Tibial nerve (tissue), 4 donors: ENCODE measurements around the gene SH3RF2. TPM values are rescaled to one million over a fixed set of nuclear protein-coding genes. Genes with fewer than 3 reads are reported as not detected.

ENCODE experiments used
- DNase-seq, 2 donors: peaks; one replicate each; pipeline ENCODE4 v3.0.0-alpha.2; 2019; ENCODE audit warnings: low spot score in 2 of 2
- H3K27ac ChIP-seq, 4 donors: fragments of 200-600 bp; sonication (generic) in 3 of 4; one replicate each; pipeline ENCODE4 v1.5.1; 2017 to 2019; ENCODE audit warnings: mild to moderate bottlenecking in 1 of 4
- H3K27me3 ChIP-seq, 2 donors: fragments of 200-600 bp; sonication (generic) in 1 of 2; one replicate each; pipeline versions ENCODE4 v1.5.1 to v1.6.0; 2017 to 2019
- H3K36me3 ChIP-seq, 3 donors: fragments of 200-600 bp; sonication (generic); one replicate each; pipeline ENCODE4 v1.5.1; 2018 to 2019
- H3K4me1 ChIP-seq, 4 donors: fragments of 200-600 bp; sonication (generic) in 3 of 4; one replicate each; pipeline ENCODE4 v1.5.1; 2017 to 2019
- H3K4me3 ChIP-seq, 4 donors: fragments of 200-600 bp; sonication (generic) in 3 of 4; one replicate each; pipeline ENCODE4 v1.5.1; 2017 to 2019; ENCODE audit warnings: mild to moderate bottlenecking in 1 of 4, moderate library complexity in 1 of 4
- H3K9me3 ChIP-seq, 4 donors: fragments of 200-600 bp; sonication (generic) in 3 of 4; one replicate each; pipeline ENCODE4 v1.5.1; 2017 to 2019
- CTCF ChIP-seq, 5 experiments: fragments of 200-600 bp in 3 of 5; fragments of 450-650 bp in 2 of 5; sonication (generic) in 3 of 5; IDR thresholded peaks; one replicate each; pipeline ENCODE4 v1.5.1; 2016 to 2019; ENCODE audit warnings: antibody characterized with exemption in 5 of 5, mild to moderate bottlenecking in 3 of 5, moderate library complexity in 2 of 5
- EP300 ChIP-seq, 2 donors: sonication (generic); formaldehyde crosslinking; IDR thresholded peaks; one replicate each; pipeline ENCODE4 v1.6.1; 2017; ENCODE audit warnings: antibody characterized with exemption in 2 of 2, mild to moderate bottlenecking in 1 of 2
- POLR2A ChIP-seq, 2 donors: fragments of 450-650 bp; IDR thresholded peaks; one replicate each; pipeline ENCODE4 v1.6.1; 2017; ENCODE audit warnings: antibody characterized with exemption in 2 of 2, mild to moderate bottlenecking in 2 of 2, moderate library complexity in 2 of 2
- WGBS, 2 donors: methylation state at CpG; one replicate each; pipeline ENCODE4 v1.1.5; 2018; 5-methylcytosine and 5-hydroxymethylcytosine counted together
- total RNA-seq, 4 donors: library from RNA; depleted of rRNA; stranded (reverse); fragments of >200 nt; gene quantifications; one replicate each; pipeline ENCODE4 v1.1.0, GENCODE V29; 2016

SH3RF2 gene
- total RNA-seq, 4 donors from 2014 or later = 1.0 to 5.1 (median 2.0) TPM

GRCh38 chr5:145942749-145943148 is 6.4 kb downstream of the SH3RF2 start:
- no peak overlapping the region for H3K27ac ChIP-seq
- no peaks in the 10 kb centered on the region for H3K36me3 ChIP-seq
- H3K4me3 ChIP-seq = no peak overlapping the region
- TF ChIP-seq POLR2A (IDR thresholded peaks at IDR 0.05) (no peak), CTCF (IDR thresholded peaks at IDR 0.05) (no peak), EP300 (IDR thresholded peaks at IDR 0.05) (no peak)
- DNase-seq = no peak
- H3K27me3 ChIP-seq = no peaks in the 10 kb centered on the region
- no peaks in the 10 kb centered on the region for H3K9me3 ChIP-seq
- peaks cover 0 to 8% (median 0%) of the 10 kb centered on the region in 4 donors for H3K4me1 ChIP-seq

- Histone ChIP-seq H3K4me3 (no peak overlapping the region), H3K27ac (no peak overlapping the region), H3K27me3 (no peaks in the 10 kb centered on the region), H3K4me1 (no peaks in the 10 kb centered on the region), H3K9me3 (no peaks in the 10 kb centered on the region), H3K36me3 (no peaks in the 10 kb centered on the region)
- no peak for DNase-seq
- no peak for TF ChIP-seq POLR2A (IDR thresholded peaks at IDR 0.05)
- TF ChIP-seq EP300 (IDR thresholded peaks at IDR 0.05) = no peak
- no peak for TF ChIP-seq CTCF (IDR thresholded peaks at IDR 0.05)
- 42 to 51% methylated on average over 2 of the region's 2 CpGs for WGBS, 2 donors
Measured at GRCh38 chr5:145943674-145944121, 7.3 kb downstream of the SH3RF2 start.

- Histone ChIP-seq H3K9me3 (no peaks in the 10 kb centered on the region), H3K27ac (no peak overlapping the region), H3K4me3 (no peak overlapping the region), H3K36me3 (no peaks in the 10 kb centered on the region), H3K27me3 (no peaks in the 10 kb centered on the region), H3K4me1 (no peaks in the 10 kb centered on the region)
- DNase-seq = no peak
- TF ChIP-seq POLR2A (IDR thresholded peaks at IDR 0.05) (no peak), CTCF (IDR thresholded peaks at IDR 0.05) (no peak), EP300 (IDR thresholded peaks at IDR 0.05) (no peak)
- 68 to 76% methylated on average over 3 of the region's 3 CpGs for WGBS, 2 donors
Measured at GRCh38 chr5:145944328-145944727, 8.0 kb downstream of the SH3RF2 start.

GRCh38 chr5:145945620-145946111 is 9.3 kb downstream of the SH3RF2 start:
- WGBS, 2 donors = 88 to 92% methylated on average over 2 of the region's 2 CpGs
- Histone ChIP-seq H3K9me3 (no peaks in the 10 kb centered on the region), H3K36me3 (no peaks in the 10 kb centered on the region), H3K27ac (no peak overlapping the region), H3K4me3 (no peak overlapping the region), H3K27me3 (no peaks in the 10 kb centered on the region), H3K4me1 (no peaks in the 10 kb centered on the region)
- no peak for TF ChIP-seq CTCF (IDR thresholded peaks at IDR 0.05)
- TF ChIP-seq EP300 (IDR thresholded peaks at IDR 0.05) = no peak
- no peak for TF ChIP-seq POLR2A (IDR thresholded peaks at IDR 0.05)
- DNase-seq = no peak

- no peaks in the 10 kb centered on the region for H3K27me3 ChIP-seq
- TF ChIP-seq CTCF (IDR thresholded peaks at IDR 0.05) = no peak
- TF ChIP-seq POLR2A (IDR thresholded peaks at IDR 0.05) = no peak
- no peak for TF ChIP-seq EP300 (IDR thresholded peaks at IDR 0.05)
- no peaks in the 10 kb centered on the region for H3K4me1 ChIP-seq
- no peak overlapping the region for H3K27ac ChIP-seq
- DNase-seq = no peak
- H3K36me3 ChIP-seq = no peaks in the 10 kb centered on the region
- no peaks in the 10 kb centered on the region for H3K9me3 ChIP-seq
- WGBS, 2 donors = 45 to 48% methylated on average over 4 of the region's 4 CpGs
- no peak overlapping the region for H3K4me3 ChIP-seq
Measured at GRCh38 chr5:145946112-145946861, 9.9 kb downstream of the SH3RF2 start.
